Measurements from ENCODE around the gene FARS2. TPM values are rescaled to one million over a fixed set of nuclear protein-coding genes. Genes with fewer than 3 reads are reported as not detected.

The FARS2 gene
- total and polyA plus RNA-seq, 7 experiments from 2014 or later: 16.2 to 28.1 (median 20.8) TPM

DNA sequence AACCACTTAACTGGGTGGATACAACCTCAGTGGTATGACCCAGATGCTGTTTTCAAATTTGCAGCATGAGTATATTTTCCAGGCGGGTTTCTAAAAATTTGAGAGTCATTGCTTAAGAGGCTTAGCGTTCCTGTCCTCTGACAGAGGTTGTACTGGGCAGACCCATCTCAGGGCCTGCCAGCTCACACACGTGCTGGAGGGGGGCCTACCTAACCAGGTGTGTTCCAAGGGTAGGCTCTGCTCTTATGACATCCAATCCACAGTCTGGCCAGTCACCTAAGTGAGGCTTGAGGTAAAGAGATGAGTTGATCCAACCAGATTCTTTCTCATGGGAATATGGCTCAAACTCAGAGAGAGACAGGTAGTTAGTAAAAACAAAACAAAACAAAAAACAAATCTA lies 1.9 kb upstream of the FARS2 start:
- DNase-seq (no peak), ATAC-seq (no peak)
- intact Hi-C loops (cut with micrococcal nuclease): no loop called here
- Histone ChIP-seq H3K9me3 (ENCODE audit: control insufficient read depth in 2 of 3, low read length in 3 of 3) (no peaks in the 10 kb centered on the region), H3K36me3 (ENCODE audit: control insufficient read depth in 2 of 3, insufficient read depth in 3 of 3, low read length in 3 of 3) (peaks cover 0 to 3% (median 0%) of the 10 kb centered on the region in 3 experiments), H3K4me3 (ENCODE audit: low read length) (no peak overlapping the region), H3K4me1 (ENCODE audit: control insufficient read depth in 2 of 2, insufficient read depth in 2 of 2, low read length in 2 of 2) (peaks cover 9 to 13% of the 10 kb centered on the region in 2 donors), H3K27me3 (ENCODE audit: control insufficient read depth in 2 of 2, insufficient read depth in 2 of 2, low read length in 2 of 2) (no peaks in the 10 kb centered on the region), H3K27ac (ENCODE audit: low read depth, low read length) (peak overlapping the region; percentile 93)
- Mint-ChIP-seq H3K27me3 (no peaks in the 10 kb centered on the region), H3K36me3 (peaks cover 6 to 25% (median 12%) of the 10 kb centered on the region in 5 donors), H3K4me3 (peak overlapping the region; percentile 94 to 100 (median 98)), H3K9me3 (peaks cover 0 to 5% (median 0%) of the 10 kb centered on the region in 11 donors), H3K27ac (peak overlapping the region; percentile 99 to 100 (median 100)), H3K4me1 (peaks cover 17 to 57% (median 36%) of the 10 kb centered on the region in 7 donors)
- POLR2A ChIA-PET: interaction anchor here (0.7 to 2.8 kb wide), 3 partner anchors 11 to 85 kb away, joined by 3 to 20 read pairs (median 5); no protein-coding TSS in a partner anchor
- CTCF ChIA-PET: interaction anchor here (0.6 to 1.5 kb wide), 2 partner anchors 116 kb away, joined by 3 read pairs; no protein-coding TSS in a partner anchor

DNA sequence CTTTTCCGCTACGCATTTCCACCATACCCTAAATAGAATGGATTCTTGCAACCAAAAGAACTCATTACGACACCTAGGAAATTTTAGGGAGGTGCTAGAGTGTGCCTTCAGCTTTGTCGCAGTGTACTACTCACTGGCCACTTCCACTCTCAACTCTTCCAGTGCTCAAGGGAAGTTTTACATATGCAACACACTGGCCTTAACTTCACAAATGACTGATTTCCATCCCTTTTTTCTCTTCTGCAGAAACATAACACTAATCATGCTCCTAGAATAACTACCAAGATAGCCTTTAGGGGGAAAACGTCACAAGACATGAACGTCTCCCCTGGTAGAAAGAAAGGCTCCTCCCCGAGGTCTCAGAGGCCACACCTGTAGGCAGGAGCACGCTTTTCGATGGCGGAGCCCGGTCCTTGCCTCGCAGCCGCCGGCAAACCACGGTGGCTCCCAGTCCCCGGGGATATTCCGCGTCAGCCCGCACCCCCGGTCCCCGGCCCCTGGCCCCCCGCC lies 1.1 kb upstream of the FARS2 start:
- ATAC-seq (peak; percentile 70), DNase-seq (peak in 8 of 9 donors; percentile 73 to 87 (median 83))
- no peaks in the 10 kb centered on the region for H3K9me3 ChIP-seq (ENCODE audit: control insufficient read depth in 2 of 3, low read length in 3 of 3)
- ChIA-PET CTCF (interaction anchor here (1.5 kb wide), 1 partner anchor 117 kb away, joined by 3 read pairs; no protein-coding TSS in a partner anchor), POLR2A (interaction anchor here (0.7 to 2.8 kb wide), 7 partner anchors 10 to 408 kb away, joined by 3 to 20 read pairs (median 4); no protein-coding TSS in a partner anchor)
- peaks cover under 1 to 17% (median 6%) of the 10 kb centered on the region in 5 donors for H3K36me3 Mint-ChIP-seq
- no peaks in the 10 kb centered on the region for H3K27me3 Mint-ChIP-seq
- H3K27ac Mint-ChIP-seq: peak overlapping the region; percentile 99 to 100 (median 100)
- intact Hi-C loops (cut with micrococcal nuclease): loop anchor here (1.0 to 10.0 kb wide), 11 partner anchors 43 to 1881 kb away; partner anchors contain the start of genes CDYL (in 1 of the 2) and ECI2 (in 1 of the 2)
- peak overlapping the region; percentile 63 for H3K4me3 ChIP-seq (ENCODE audit: low read length)
- no peaks in the 10 kb centered on the region for H3K27me3 ChIP-seq (ENCODE audit: control insufficient read depth in 2 of 2, insufficient read depth in 2 of 2, low read length in 2 of 2)
- peak overlapping the region; percentile 93 for H3K27ac ChIP-seq (ENCODE audit: low read depth, low read length)
- H3K9me3 Mint-ChIP-seq: peaks cover 0 to 5% (median 0%) of the 10 kb centered on the region in 11 donors
- H3K4me1 ChIP-seq (ENCODE audit: control insufficient read depth in 2 of 2, insufficient read depth in 2 of 2, low read length in 2 of 2): peaks cover 9 to 13% of the 10 kb centered on the region in 2 donors
- H3K4me3 Mint-ChIP-seq: peak overlapping the region; percentile 94 to 100 (median 98)
- peaks cover 0 to 3% (median 0%) of the 10 kb centered on the region in 3 experiments for H3K36me3 ChIP-seq (ENCODE audit: control insufficient read depth in 2 of 3, insufficient read depth in 3 of 3, low read length in 3 of 3)
- H3K4me1 Mint-ChIP-seq: peaks cover 17 to 56% (median 38%) of the 10 kb centered on the region in 7 donors

DNA sequence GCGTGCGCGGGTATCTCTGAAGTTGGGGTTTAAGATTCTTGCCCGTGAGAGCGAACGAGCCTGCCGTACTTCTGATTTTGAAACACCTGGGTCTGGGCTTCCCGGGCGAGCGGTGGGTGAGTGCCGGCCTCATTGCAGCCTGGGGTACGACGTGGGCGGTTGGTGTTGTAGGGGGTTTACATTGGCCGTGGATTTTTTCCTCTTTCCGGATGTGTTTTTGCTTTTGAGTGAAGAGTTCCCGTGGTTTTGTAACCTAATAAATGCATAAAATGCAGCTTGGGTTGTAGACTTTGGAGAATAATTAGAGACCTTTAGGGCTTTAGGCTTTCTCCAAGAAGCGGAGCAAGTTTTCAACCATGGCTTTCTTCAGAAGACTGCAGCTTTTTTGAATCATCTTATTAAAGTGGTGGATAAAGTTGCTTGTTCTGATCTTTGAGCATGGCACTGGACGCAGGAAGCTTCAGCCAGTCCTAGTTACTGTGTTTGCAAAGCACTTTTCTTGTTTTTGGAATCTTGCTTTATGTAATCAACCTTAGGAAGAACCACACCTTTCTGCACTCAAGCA lies 314 bp downstream of the FARS2 start:
- Histone ChIP-seq H3K4me3 (ENCODE audit: low read length) (peak overlapping the region; percentile 63), H3K4me1 (ENCODE audit: control insufficient read depth in 2 of 2, insufficient read depth in 2 of 2, low read length in 2 of 2) (peaks cover 9 to 13% of the 10 kb centered on the region in 2 donors), H3K9me3 (ENCODE audit: control insufficient read depth in 2 of 3, low read length in 3 of 3) (no peaks in the 10 kb centered on the region), H3K27me3 (ENCODE audit: control insufficient read depth in 2 of 2, insufficient read depth in 2 of 2, low read length in 2 of 2) (no peaks in the 10 kb centered on the region), H3K27ac (ENCODE audit: low read depth, low read length) (peak overlapping the region; percentile 93), H3K36me3 (ENCODE audit: control insufficient read depth in 2 of 3, insufficient read depth in 3 of 3, low read length in 3 of 3) (peaks cover 0 to 3% (median 0%) of the 10 kb centered on the region in 3 experiments)
- ATAC-seq (no peak), DNase-seq (no peak)
- no peaks in the 10 kb centered on the region for H3K27me3 Mint-ChIP-seq
- peak overlapping the region; percentile 99 to 100 (median 100) for H3K27ac Mint-ChIP-seq
- H3K9me3 Mint-ChIP-seq: peaks cover 0 to 5% (median 0%) of the 10 kb centered on the region in 11 donors
- intact Hi-C loops (cut with micrococcal nuclease): loop anchor here (1.0 to 10.0 kb wide), 12 partner anchors 19 to 1879 kb away; partner anchors contain the start of genes CDYL (in 1 of the 2) and ECI2 (in 1 of the 2)
- ChIA-PET CTCF (interaction anchor here (1.4 kb wide), 1 partner anchor 87 kb away, joined by 3 read pairs; no protein-coding TSS in a partner anchor), POLR2A (interaction anchor here (0.6 to 2.8 kb wide), 8 partner anchors 10 to 1900 kb away, joined by 3 to 20 read pairs (median 4); no protein-coding TSS in a partner anchor)
- peaks cover 4 to 25% (median 9%) of the 10 kb centered on the region in 5 donors for H3K36me3 Mint-ChIP-seq
- H3K4me3 Mint-ChIP-seq: peak overlapping the region; percentile 94 to 100 (median 98)
- peaks cover 21 to 67% (median 46%) of the 10 kb centered on the region in 7 donors for H3K4me1 Mint-ChIP-seq

DNA sequence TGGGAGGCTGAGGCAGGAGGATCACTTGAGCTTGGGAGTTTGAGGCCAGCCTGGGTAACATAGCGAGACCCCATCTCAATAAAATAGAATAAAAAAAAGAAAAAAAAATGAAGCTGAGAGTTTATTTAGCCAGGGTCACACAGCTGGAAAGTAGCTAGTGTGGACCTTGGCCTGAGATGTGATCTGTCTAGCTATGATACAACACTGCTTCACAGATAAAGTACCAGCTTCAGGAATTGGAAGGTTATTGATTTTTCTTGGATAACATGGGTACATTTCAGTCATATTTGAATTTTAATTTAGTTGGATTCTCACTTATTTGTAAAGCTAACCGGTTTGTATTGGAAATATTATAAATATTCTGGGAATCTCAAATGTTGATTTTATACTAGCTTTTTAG lies 5.1 kb downstream of the FARS2 start:
- peaks cover 8 to 28% (median 16%) of the 10 kb centered on the region in 5 donors for H3K36me3 Mint-ChIP-seq
- intact Hi-C loops (cut with micrococcal nuclease): loop anchor here in 1 of 2 donors (10.0 kb wide), 1 partner anchor 128 kb away; no protein-coding TSS in a partner anchor

DNA sequence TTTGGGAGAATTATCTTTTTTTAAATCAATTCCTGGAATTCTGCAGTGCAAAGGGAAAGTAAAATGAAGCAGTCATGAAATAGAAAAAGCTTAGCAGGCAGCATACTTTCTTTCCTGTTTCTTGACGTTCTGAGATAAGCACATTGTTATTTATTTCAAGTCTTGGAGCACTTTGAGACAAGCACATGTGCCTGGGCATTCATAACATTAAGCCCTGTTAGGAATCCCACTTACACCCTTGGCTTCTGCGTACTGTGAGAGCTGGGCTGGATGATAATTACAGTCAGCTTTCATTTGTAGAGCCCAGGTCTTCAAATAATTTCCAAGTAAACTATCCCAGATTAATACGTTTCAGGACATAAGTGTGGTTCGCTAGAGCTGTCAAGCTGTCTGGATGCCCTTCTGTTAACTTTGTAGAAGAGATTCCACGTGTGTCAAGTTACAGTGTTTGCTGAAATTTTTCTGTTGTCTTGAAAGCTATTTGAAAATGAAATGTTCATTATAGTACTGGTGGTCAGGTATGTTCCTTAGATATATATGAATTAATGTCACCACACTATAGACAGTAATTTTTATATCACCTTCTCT lies 8.9 kb downstream of the FARS2 start:
- ATAC-seq: no peak
- no peaks in the 10 kb centered on the region for H3K27me3 ChIP-seq (ENCODE audit: control insufficient read depth in 2 of 2, insufficient read depth in 2 of 2, low read length in 2 of 2)
- ChIA-PET POLR2A (interaction anchor here (0.6 to 1.2 kb wide), 2 partner anchors 10 to 1890 kb away, joined by 3 read pairs; no protein-coding TSS in a partner anchor), CTCF (no interaction called here)
- H3K4me1 ChIP-seq (ENCODE audit: control insufficient read depth in 2 of 2, insufficient read depth in 2 of 2, low read length in 2 of 2): peaks cover 0 to 6% of the 10 kb centered on the region in 2 donors
- H3K9me3 ChIP-seq (ENCODE audit: control insufficient read depth in 2 of 3, low read length in 3 of 3): no peaks in the 10 kb centered on the region
- H3K36me3 ChIP-seq (ENCODE audit: control insufficient read depth in 2 of 3, insufficient read depth in 3 of 3, low read length in 3 of 3): no peaks in the 10 kb centered on the region
- Mint-ChIP-seq H3K9me3 (peaks cover 0 to 5% (median 0%) of the 10 kb centered on the region in 11 donors), H3K4me3 (no peak overlapping the region), H3K36me3 (peaks cover 8 to 47% (median 23%) of the 10 kb centered on the region in 5 donors), H3K4me1 (peaks cover 19 to 46% (median 36%) of the 10 kb centered on the region in 7 donors), H3K27me3 (no peaks in the 10 kb centered on the region), H3K27ac (no peak overlapping the region)
- intact Hi-C loops (cut with micrococcal nuclease): no loop called here
- no peak overlapping the region for H3K27ac ChIP-seq (ENCODE audit: low read depth, low read length)
- DNase-seq: no peak
- H3K4me3 ChIP-seq (ENCODE audit: low read length): no peak overlapping the region

More for the DNA sequence above, 5.1 kb downstream of the FARS2 start:
- no peaks in the 10 kb centered on the region for H3K27me3 ChIP-seq (ENCODE audit: control insufficient read depth in 2 of 2, insufficient read depth in 2 of 2, low read length in 2 of 2)
- ChIA-PET POLR2A (interaction anchor here (0.7 to 0.9 kb wide), 2 partner anchors 8 to 93 kb away, joined by 3 read pairs; no protein-coding TSS in a partner anchor), CTCF (interaction anchor here (0.6 kb wide), 1 partner anchor 13 kb away, joined by 3 read pairs; no protein-coding TSS in a partner anchor)
- H3K4me3 ChIP-seq (ENCODE audit: low read length): no peak overlapping the region
- Mint-ChIP-seq H3K4me3 (no peak overlapping the region), H3K27me3 (no peaks in the 10 kb centered on the region), H3K27ac (peak overlapping the region in 1 of 9 donors; percentile 5), H3K9me3 (peaks cover 0 to 5% (median 0%) of the 10 kb centered on the region in 11 donors), H3K4me1 (peaks cover 10 to 42% (median 30%) of the 10 kb centered on the region in 7 donors)
- no peak overlapping the region for H3K27ac ChIP-seq (ENCODE audit: low read depth, low read length)
- peaks cover 3 to 4% of the 10 kb centered on the region in 2 donors for H3K4me1 ChIP-seq (ENCODE audit: control insufficient read depth in 2 of 2, insufficient read depth in 2 of 2, low read length in 2 of 2)
- no peaks in the 10 kb centered on the region for H3K36me3 ChIP-seq (ENCODE audit: control insufficient read depth in 2 of 3, insufficient read depth in 3 of 3, low read length in 3 of 3)
- no peak for ATAC-seq
- H3K9me3 ChIP-seq (ENCODE audit: control insufficient read depth in 2 of 3, low read length in 3 of 3): no peaks in the 10 kb centered on the region
- no peak for DNase-seq

DNA sequence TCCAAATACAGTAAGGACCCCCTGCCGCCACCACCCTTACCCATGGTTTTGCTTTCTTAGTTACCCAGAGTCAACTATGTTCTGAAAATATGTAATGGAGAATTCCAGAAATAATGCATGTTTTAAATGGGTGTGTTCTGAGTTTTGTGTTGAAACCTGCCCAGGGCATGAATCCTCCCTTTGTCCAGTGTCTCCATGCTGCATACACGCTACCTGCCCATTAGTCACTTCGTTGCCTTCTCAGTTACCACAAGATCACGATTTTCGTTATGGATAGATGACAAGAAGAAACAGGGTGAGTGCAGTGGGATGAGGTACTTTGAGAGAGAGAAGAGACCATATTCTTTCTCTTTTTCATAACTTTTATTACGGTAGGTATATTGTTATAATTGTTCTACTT lies 10.6 kb downstream of the FARS2 start:
- CTCF ChIA-PET: no interaction called here
- Mint-ChIP-seq H3K4me3 (no peak overlapping the region), H3K9me3 (peaks cover 0 to 5% (median 0%) of the 10 kb centered on the region in 11 donors), H3K27ac (no peak overlapping the region), H3K27me3 (no peaks in the 10 kb centered on the region), H3K4me1 (peaks cover 14 to 49% (median 28%) of the 10 kb centered on the region in 7 donors), H3K36me3 (peaks cover 4 to 38% (median 20%) of the 10 kb centered on the region in 5 donors)
- POLR2A ChIA-PET: interaction anchor here (1.2 kb wide), 1 partner anchor 10 kb away, joined by 6 read pairs; the partner anchor contains the start of gene FARS2
- ATAC-seq (no peak), DNase-seq (no peak)
- H3K4me1 ChIP-seq (ENCODE audit: control insufficient read depth in 2 of 2, insufficient read depth in 2 of 2, low read length in 2 of 2): peaks cover 0 to 6% of the 10 kb centered on the region in 2 donors
- no peak overlapping the region for H3K27ac ChIP-seq (ENCODE audit: low read depth, low read length)
- no peak overlapping the region for H3K4me3 ChIP-seq (ENCODE audit: low read length)
- no peaks in the 10 kb centered on the region for H3K27me3 ChIP-seq (ENCODE audit: control insufficient read depth in 2 of 2, insufficient read depth in 2 of 2, low read length in 2 of 2)
- intact Hi-C loops (cut with micrococcal nuclease): no loop called here
- no peaks in the 10 kb centered on the region for H3K36me3 ChIP-seq (ENCODE audit: control insufficient read depth in 2 of 3, insufficient read depth in 3 of 3, low read length in 3 of 3)
- no peaks in the 10 kb centered on the region for H3K9me3 ChIP-seq (ENCODE audit: control insufficient read depth in 2 of 3, low read length in 3 of 3)

Data from naive thymus-derived CD4-positive, alpha-beta T cell (primary cell).